Limb (tissue), 2 donors: Measurements from ENCODE around the gene ENG.

Experiments
- DNase-seq, 2 donors: peaks; one replicate each; pipeline ENCODE4 v3.0.0-alpha.2; 2016; ENCODE audit errors: extremely low spot score in 2 of 2

Gene ENG

GRCh38 chr9:127777368-127777980 is 77.0 kb downstream of the ENG start:
- no peak for DNase-seq

- DNase-seq: no peak
Observed at GRCh38 chr9:127776924-127777289, 77.6 kb downstream of the ENG start.

- DNase-seq: no peak
Observed at GRCh38 chr9:127776195-127776923, 78.1 kb downstream of the ENG start.

- no peak for DNase-seq
Observed at GRCh38 chr9:127773981-127774380, 80.5 kb downstream of the ENG start.

- no peak for DNase-seq
Observed at GRCh38 chr9:127773272-127773671, 81.2 kb downstream of the ENG start.

DNA sequence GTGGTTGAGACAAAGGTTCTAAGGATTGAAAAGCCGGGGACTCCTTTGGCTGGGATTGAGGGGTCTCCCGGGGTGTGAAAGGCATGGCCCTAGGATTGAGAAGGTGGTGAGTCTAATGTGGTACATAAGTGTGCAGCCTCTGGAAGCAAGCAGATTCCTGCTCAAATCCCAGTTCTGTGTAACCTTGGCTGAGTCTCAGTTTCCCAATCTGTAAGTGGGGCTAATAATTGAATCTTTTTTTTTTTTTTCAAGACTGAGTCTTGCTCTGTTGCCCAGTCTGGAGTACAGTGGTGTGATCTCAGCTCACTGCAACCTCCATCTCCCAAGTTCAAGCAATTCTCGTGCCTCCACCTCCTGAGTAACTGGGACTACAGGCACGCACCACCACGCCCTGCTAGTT is 81.9 kb downstream of the ENG start:
- DNase-seq: no peak

GRCh38 chr9:127771570-127772189 is 82.8 kb downstream of the ENG start:
- no peak for DNase-seq

DNA sequence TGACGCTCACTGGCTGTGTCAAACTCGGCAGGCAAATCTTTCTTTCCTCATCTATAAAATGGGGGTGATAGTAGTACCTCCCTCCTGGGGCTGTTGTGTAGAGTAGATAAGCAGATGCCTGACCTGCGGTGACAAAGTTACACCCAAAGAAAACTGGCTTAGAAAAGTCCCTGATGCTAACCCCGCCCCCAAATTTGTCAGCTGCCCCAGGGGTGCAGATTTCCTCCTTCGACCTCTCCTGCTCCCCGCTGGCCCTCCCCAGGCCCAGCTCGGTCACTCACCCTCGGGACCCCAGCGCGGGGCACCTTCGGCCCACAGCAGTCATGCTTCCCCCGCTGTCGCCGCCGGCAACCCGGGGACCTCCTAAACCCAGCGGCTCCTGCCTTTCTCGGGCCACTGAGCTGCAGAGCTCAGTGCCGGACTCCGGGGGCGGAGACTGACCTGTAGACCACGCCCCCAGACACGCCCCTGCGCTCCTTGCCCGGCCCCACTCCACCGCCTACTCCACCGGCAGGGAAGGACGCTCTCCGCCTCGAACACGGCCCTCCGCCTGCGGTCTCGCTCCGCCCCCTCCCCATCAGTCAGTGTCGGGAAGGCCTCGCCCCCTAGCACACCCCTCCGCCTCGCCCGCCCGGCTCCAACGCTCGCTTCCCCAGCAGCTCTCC is 83.4 kb downstream of the ENG start:
- peak; percentile 97 to 99 for DNase-seq

GRCh38 chr9:127770583-127770904 is 83.9 kb downstream of the ENG start:
- DNase-seq: no peak

- peak in 1 of 2 donors; percentile 34 for DNase-seq
Observed at GRCh38 chr9:127769929-127770582, 84.4 kb downstream of the ENG start.

- no peak for DNase-seq
Observed at GRCh38 chr9:127769101-127769500, 85.4 kb downstream of the ENG start.

GRCh38 chr9:127768698-127769097 is 85.8 kb downstream of the ENG start:
- no peak for DNase-seq

- DNase-seq: peak; percentile 73 to 79
Observed at GRCh38 chr9:127767909-127768331, 86.5 kb downstream of the ENG start.

DNA sequence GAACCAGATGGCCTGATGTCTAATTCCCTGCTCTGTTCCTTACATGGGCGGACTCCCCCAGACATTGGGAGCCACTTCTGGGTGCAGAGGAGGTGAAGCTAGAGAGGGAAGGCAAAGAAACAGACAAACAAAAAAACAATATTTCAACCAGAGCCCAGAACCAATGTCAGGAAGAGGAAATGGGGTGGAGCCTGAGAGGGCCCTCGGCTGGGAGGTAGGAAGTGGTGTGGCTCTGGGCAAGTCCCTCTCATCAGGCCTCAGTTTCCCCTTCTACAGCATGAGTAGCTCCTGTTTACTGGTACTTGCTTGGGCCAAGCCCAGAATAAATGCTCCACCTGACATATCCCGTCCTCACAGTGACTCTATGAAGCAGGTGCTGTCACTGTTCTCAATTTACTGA is 87.0 kb downstream of the ENG start:
- peak in 1 of 2 donors; percentile 20 for DNase-seq

- no peak for DNase-seq
Observed at GRCh38 chr9:127765418-127765817, 89.0 kb downstream of the ENG start.
